Loucy (cell line): ENCODE measurements around the gene DDX39A.

Experiments
- H2AFZ ChIP-seq: fragments of 200-600 bp; sonication (generic); 2 replicates; pipeline ENCODE4 v1.6.0; 2016; ENCODE audit warnings: antibody characterized with exemption, mild to moderate bottlenecking, low read length, moderate library complexity
- H3F3A ChIP-seq: fragments of 200-600 bp; 2 replicates; pipeline ENCODE4 v1.6.0; 2016; ENCODE audit warnings: antibody characterized with exemption, low read depth, mild to moderate bottlenecking
- H3K27me3 ChIP-seq: fragments of 200-600 bp; sonication (generic); 2 replicates; pipeline ENCODE4 v1.6.1; 2014; ENCODE audit warnings: low read length, mild to moderate bottlenecking; ENCODE audit not compliant: insufficient read depth, poor library complexity, severe bottlenecking
- H3K36me3 ChIP-seq: fragments of 200-600 bp; sonication (generic); 2 replicates; pipeline ENCODE4 v1.6.1; 2016; ENCODE audit warnings: low read length; ENCODE audit not compliant: insufficient read depth
- H3K4me1 ChIP-seq: fragments of 200-600 bp; sonication (generic); 2 replicates; pipeline ENCODE4 v1.5.1; 2014; ENCODE audit warnings: low read length, mild to moderate bottlenecking; ENCODE audit not compliant: insufficient read depth, poor library complexity, severe bottlenecking
- H3K4me2 ChIP-seq: fragments of 200-600 bp; sonication (generic); 2 replicates; pipeline ENCODE4 v1.6.0; 2014; ENCODE audit warnings: antibody characterized with exemption, low read length, low read depth, mild to moderate bottlenecking; ENCODE audit not compliant: poor library complexity, severe bottlenecking
- H3K4me3 ChIP-seq: fragments of 200-600 bp; sonication (generic); 2 replicates; pipeline ENCODE4 v1.5.1; 2014; ENCODE audit warnings: low read length, mild to moderate bottlenecking, mixed read lengths; ENCODE audit not compliant: poor library complexity, severe bottlenecking
- H3K79me2 ChIP-seq: fragments of 200-600 bp; sonication (generic); 2 replicates; pipeline ENCODE4 v1.6.1; 2014; ENCODE audit warnings: low read length; ENCODE audit not compliant: insufficient read depth
- H3K9ac ChIP-seq: fragments of 200-600 bp; sonication (generic); 2 replicates; pipeline ENCODE4 v1.6.0; 2014; ENCODE audit warnings: mild to moderate bottlenecking, low read depth, low read length, moderate library complexity; ENCODE audit not compliant: poor library complexity, severe bottlenecking
- H3K9me2 ChIP-seq: fragments of 200-600 bp; sonication (generic); replicated peaks from 2 replicates; pipeline ENCODE4 v1.6.1; 2016; ENCODE audit warnings: low read depth, low read length, mixed read lengths
- H3K9me3 ChIP-seq: fragments of 200-600 bp; sonication (generic); 2 replicates; pipeline ENCODE4 v1.6.1; 2014; ENCODE audit warnings: mild to moderate bottlenecking, antibody characterized with exemption, low read length, low read depth; ENCODE audit not compliant: insufficient read depth
- H4K20me1 ChIP-seq: fragments of 200-600 bp; sonication (generic); 2 replicates; pipeline ENCODE4 v1.6.0; 2014; ENCODE audit warnings: antibody characterized with exemption, low read length, mild to moderate bottlenecking; ENCODE audit not compliant: insufficient read depth, poor library complexity, severe bottlenecking
- EZH2phosphoT487 ChIP-seq: fragments of 200-600 bp; IDR thresholded peaks from 2 replicates; pipeline ENCODE4 v1.6.1; 2018; ENCODE audit warnings: antibody characterized with exemption, mild to moderate bottlenecking, moderate library complexity, borderline replicate concordance
- TF ChIP-seq, protein P1 (sequence below): fragments of 200-600 bp; sonication (generic); conservative IDR thresholded peaks from 2 replicates; pipeline ENCODE4 v1.5.1; 2014; ENCODE audit warnings: mild to moderate bottlenecking, antibody characterized with exemption, low read length

DDX39A gene

DNA sequence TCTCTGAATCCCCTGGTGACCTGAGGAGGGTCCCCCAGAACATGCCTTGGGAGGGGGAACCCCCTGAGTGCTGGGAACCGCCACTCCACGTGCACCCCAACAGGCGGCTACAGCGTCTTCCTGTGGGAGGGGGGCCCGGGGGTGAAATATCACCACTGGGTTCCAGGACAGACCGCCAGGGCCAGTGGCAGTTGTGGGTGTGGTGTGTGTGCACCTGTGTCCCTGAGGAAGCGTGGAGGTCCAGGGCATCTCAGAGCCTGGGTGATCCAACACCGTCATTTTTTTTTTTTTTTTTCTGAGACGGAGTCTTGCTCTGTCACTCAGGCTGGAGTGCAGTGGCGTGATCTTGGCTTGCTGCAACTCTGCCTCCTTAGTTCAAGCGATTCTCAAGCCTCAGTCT lies 33.6 kb downstream of the DDX39A start:
- H3K79me2 ChIP-seq = peaks cover 48% of the 10 kb centered on the region
- H3K9ac ChIP-seq = peak overlapping the region; percentile 77
- peaks cover under 1% of the 10 kb centered on the region; the same call in 1 of the 2 replicates for H3K36me3 ChIP-seq
- TF ChIP-seq EZH2phosphoT487 = no peak
- TF ChIP-seq, protein P1, sequence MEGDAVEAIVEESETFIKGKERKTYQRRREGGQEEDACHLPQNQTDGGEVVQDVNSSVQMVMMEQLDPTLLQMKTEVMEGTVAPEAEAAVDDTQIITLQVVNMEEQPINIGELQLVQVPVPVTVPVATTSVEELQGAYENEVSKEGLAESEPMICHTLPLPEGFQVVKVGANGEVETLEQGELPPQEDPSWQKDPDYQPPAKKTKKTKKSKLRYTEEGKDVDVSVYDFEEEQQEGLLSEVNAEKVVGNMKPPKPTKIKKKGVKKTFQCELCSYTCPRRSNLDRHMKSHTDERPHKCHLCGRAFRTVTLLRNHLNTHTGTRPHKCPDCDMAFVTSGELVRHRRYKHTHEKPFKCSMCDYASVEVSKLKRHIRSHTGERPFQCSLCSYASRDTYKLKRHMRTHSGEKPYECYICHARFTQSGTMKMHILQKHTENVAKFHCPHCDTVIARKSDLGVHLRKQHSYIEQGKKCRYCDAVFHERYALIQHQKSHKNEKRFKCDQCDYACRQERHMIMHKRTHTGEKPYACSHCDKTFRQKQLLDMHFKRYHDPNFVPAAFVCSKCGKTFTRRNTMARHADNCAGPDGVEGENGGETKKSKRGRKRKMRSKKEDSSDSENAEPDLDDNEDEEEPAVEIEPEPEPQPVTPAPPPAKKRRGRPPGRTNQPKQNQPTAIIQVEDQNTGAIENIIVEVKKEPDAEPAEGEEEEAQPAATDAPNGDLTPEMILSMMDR = no peak
- no peaks in the 10 kb centered on the region for H3K9me2 ChIP-seq
- peaks cover 8% of the 10 kb centered on the region for H4K20me1 ChIP-seq
- no peaks in the 10 kb centered on the region for H3K27me3 ChIP-seq
- H3K4me2 ChIP-seq = peak overlapping the region; percentile 98
- H3K4me1 ChIP-seq = peaks cover 37% of the 10 kb centered on the region
- H3K9me3 ChIP-seq = no peaks in the 10 kb centered on the region
- H3F3A ChIP-seq = no peaks in the 10 kb centered on the region
- H2AFZ ChIP-seq = no peak overlapping the region
- H3K4me3 ChIP-seq = peak overlapping the region; percentile 96

DNA sequence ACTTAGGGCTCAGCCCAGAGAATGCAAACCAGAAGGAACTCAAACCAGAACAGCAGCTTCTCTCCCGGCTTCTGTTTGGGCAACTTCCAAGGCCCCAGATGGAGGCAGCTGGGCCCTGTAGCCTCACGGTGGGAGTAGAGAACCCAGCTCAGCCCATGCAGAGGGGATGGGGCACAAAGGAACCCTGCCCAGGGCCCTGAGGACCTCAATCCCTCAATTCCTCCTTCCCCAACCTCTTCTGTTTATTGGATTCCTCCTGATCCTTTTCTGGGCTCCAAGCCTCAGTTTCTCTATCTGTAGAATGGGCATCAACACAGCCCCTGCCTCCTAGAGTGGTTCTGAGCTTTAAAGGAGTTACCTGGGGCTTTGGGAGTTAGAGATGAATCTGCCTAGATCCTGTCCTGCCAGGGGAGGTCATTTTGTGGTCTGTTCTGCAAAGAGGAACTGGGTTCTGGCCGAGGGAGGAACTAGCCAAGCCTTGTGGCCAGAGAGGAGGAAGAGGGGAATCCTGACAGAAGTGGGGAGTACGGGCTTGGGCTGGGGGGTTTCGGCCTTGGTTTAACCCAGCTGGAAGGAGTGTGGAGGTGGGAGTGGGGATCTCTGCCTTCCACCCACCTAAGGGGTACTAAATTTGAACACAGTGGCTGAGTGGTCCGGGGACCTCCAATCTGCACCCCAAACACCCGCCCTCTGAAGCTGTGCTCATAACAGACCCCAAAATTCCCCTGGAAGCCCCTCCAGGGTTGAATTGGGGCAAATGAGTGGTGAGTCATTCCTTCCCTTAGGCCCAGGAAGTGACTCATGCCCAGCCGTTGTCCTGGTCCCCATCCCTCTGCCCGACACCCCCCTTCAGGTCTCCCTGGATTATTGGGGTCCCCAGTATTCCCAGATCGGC lies 35.2 kb downstream of the DDX39A start:
- H3K4me3 ChIP-seq = peak overlapping the region; percentile 96
- H3K9ac ChIP-seq = peak overlapping the region; percentile 77
- no peaks in the 10 kb centered on the region for H3F3A ChIP-seq
- H3K36me3 ChIP-seq = no peaks in the 10 kb centered on the region
- peaks cover 41% of the 10 kb centered on the region for H3K4me1 ChIP-seq
- peaks cover 48% of the 10 kb centered on the region for H3K79me2 ChIP-seq
- H3K27me3 ChIP-seq = no peaks in the 10 kb centered on the region
- no peak for TF ChIP-seq EZH2phosphoT487
- TF ChIP-seq, protein P1 = no peak
- H3K9me3 ChIP-seq = no peaks in the 10 kb centered on the region
- peaks cover 8% of the 10 kb centered on the region for H4K20me1 ChIP-seq
- H3K4me2 ChIP-seq = peak overlapping the region; percentile 98
- no peak overlapping the region for H2AFZ ChIP-seq
- no peaks in the 10 kb centered on the region for H3K9me2 ChIP-seq

DNA sequence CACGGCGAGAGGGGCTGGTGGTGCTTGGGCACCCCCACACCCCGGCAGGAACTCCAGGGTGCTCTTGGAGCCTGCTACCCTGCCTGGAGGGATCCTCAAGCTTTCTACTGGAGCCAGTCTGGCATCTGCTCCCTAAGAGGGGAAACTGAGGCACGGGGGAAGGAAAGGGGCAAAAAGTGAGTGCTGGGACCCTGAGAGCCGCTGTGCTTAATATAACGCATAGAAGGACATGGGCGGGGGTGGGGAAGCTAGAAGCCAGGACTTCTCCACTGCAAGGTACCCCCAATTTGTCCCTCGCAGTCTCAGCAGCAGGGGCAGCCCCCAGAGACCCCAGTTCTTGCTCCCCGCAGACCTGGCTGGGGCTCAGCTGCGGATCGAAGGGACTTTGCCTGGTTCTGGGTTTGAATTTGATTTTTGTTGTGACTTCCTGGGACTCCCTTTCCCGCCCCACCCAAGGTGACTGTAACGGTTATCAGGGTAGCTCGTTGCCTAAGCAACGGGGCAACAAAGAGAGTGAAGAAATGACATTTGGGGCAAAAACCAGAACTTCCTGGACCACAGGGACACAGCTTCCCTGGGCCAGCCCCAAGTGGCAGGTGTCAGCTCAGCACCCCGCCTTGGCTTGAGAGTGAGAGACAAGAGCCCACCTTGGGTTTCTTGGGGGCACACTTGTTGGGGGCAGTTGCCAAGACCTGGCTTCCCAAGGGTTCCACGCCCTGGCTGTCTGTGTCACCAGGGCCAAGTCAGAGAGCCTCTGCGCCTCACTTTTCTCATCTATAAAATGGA lies 37.3 kb downstream of the DDX39A start:
- H3K36me3 ChIP-seq = no peaks in the 10 kb centered on the region
- no peaks in the 10 kb centered on the region for H3K9me2 ChIP-seq
- H3K27me3 ChIP-seq = no peaks in the 10 kb centered on the region
- H3K9ac ChIP-seq = peak overlapping the region; percentile 91
- H3K9me3 ChIP-seq = no peaks in the 10 kb centered on the region
- H2AFZ ChIP-seq = peak overlapping the region; percentile 68; the same call in 1 of the 2 replicates
- H4K20me1 ChIP-seq = peaks cover 8% of the 10 kb centered on the region
- no peaks in the 10 kb centered on the region for H3F3A ChIP-seq
- H3K79me2 ChIP-seq = peaks cover 48% of the 10 kb centered on the region
- peak overlapping the region; percentile 96 for H3K4me3 ChIP-seq
- H3K4me2 ChIP-seq = peak overlapping the region; percentile 98
- TF ChIP-seq EZH2phosphoT487 = no peak
- TF ChIP-seq, protein P1 = no peak
- peaks cover 38% of the 10 kb centered on the region for H3K4me1 ChIP-seq
